NB4 (cell line): ENCODE results near the gene PROM1.

Experiments used
- DNase-seq: peaks from one replicate; pipeline ENCODE4 v3.0.0; 2010; ENCODE audit warnings: low read depth
- H3K4me3 ChIP-seq: one replicate; pipeline ENCODE4 v1.5.1; 2011; ENCODE audit warnings: mild to moderate bottlenecking, low read depth, low read length, moderate library complexity
- MYC ChIP-seq: IDR thresholded peaks from 2 replicates; pipeline ENCODE4 v1.6.1; 2011; ENCODE audit warnings: low read depth, low read length
- POLR2A ChIP-seq: IDR thresholded peaks from 2 replicates; pipeline ENCODE4 v1.6.1; 2011; ENCODE audit warnings: mild to moderate bottlenecking; ENCODE audit not compliant: insufficient read length; ENCODE audit errors: extremely low read depth
- TF ChIP-seq, protein P1 (sequence below): IDR thresholded peaks from 2 replicates; pipeline ENCODE4 v1.6.1; 2011; ENCODE audit warnings: low read depth, low read length
- TF ChIP-seq, protein P2 (sequence below): IDR thresholded peaks from one replicate; pipeline ENCODE4 v1.5.1; 2012; ENCODE audit warnings: low read depth, low read length

Gene PROM1

GRCh38 chr4:15935504-15936402, 148.1 kb downstream of the PROM1 start:
- H3K4me3 ChIP-seq: no peak overlapping the region
- DNase-seq: no peak
- TF ChIP-seq MYC (no peak), POLR2A (no peak)
- TF ChIP-seq, protein P1, sequence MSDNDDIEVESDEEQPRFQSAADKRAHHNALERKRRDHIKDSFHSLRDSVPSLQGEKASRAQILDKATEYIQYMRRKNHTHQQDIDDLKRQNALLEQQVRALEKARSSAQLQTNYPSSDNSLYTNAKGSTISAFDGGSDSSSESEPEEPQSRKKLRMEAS: no peak
- TF ChIP-seq, protein P2, sequence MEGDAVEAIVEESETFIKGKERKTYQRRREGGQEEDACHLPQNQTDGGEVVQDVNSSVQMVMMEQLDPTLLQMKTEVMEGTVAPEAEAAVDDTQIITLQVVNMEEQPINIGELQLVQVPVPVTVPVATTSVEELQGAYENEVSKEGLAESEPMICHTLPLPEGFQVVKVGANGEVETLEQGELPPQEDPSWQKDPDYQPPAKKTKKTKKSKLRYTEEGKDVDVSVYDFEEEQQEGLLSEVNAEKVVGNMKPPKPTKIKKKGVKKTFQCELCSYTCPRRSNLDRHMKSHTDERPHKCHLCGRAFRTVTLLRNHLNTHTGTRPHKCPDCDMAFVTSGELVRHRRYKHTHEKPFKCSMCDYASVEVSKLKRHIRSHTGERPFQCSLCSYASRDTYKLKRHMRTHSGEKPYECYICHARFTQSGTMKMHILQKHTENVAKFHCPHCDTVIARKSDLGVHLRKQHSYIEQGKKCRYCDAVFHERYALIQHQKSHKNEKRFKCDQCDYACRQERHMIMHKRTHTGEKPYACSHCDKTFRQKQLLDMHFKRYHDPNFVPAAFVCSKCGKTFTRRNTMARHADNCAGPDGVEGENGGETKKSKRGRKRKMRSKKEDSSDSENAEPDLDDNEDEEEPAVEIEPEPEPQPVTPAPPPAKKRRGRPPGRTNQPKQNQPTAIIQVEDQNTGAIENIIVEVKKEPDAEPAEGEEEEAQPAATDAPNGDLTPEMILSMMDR: no peak

DNA sequence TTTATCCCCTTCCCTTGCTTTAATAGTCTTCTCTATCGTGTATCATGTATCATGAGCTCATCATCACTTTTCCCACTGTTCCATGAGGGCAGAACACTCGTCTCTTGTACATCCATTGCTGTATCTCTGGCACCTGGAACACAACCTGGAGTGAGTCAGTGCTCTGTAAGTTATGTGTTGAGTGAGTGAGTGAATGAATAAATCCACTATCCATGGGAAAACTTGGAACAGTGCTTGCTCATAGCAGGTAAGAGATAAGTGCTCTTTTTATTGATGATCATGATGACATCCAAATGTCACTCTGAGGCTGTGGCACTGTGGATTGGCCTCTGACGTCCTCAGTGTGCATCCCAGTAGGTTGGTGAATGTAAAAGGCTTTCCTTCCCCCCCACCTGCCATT, 149.6 kb downstream of the PROM1 start:
- H3K4me3 ChIP-seq: no peak overlapping the region
- TF ChIP-seq, protein P2: no peak
- TF ChIP-seq, protein P1: no peak
- TF ChIP-seq MYC (no peak), POLR2A (no peak)

DNA sequence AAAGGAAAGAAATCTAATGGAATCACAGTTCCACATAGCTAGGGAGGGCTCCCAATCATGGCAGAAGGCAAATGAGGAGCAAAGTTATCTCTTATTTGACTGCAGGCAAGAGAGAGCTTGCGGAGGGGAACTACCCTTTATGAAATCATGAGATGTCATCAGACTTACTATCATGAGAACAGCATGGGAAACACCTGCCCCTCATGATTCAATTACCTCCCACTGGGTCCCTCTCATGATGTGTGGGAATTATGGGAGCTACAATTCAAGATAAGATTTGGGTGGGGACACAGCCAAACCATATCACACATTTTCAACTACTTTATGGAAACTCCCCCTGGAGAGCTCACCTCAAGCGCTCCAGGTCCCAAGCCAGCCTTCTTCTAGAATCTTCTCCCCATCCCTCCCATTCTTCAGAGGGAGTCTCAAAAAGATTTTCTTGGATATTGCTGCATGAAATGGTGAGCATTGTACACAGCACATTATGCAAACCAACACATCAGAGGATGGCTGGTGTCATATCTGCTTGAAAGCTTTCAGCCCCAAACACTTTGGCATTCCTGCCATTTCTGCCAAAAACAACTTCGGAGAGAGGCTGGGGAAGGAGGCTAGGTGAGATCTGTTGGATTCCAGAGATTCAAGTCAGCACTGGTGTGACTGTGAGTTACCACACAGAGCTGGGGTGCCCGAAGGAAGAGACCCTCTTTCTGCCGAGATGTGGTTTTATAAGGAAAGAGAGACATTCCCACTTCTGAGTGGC, 152.2 kb downstream of the PROM1 start:
- no peak overlapping the region for H3K4me3 ChIP-seq
- no peak for DNase-seq
- TF ChIP-seq POLR2A (no peak), MYC (no peak)
- TF ChIP-seq, protein P1: no peak
- TF ChIP-seq, protein P2: no peak

More for the DNA sequence above, 149.6 kb downstream of the PROM1 start:
- no peak for DNase-seq

- H3K4me3 ChIP-seq: no peak overlapping the region
- no peak for TF ChIP-seq MYC
- TF ChIP-seq POLR2A: no peak
- peak; percentile 26 for DNase-seq
These were observed 153.5 kb downstream of the PROM1 start for GRCh38 chr4:15930314-15930713.

DNA sequence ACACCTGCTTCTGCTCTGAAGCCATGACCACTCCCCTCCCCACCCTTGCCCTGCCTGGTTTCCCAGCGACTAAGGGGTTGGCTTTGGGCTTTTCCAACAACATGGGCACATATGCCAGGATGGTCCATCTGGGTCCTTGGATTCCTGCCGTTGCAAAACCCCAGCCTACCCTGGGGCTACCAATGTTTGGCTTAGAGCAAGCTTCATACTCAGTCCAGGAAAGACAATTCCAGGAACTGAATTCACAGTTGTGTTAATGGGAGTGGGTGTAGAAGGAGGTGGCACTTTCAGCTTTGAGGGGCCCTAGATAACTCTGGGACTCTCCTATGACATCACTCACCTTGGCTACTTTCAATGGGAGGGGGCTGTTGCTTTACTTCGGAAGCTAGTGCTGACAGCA, 154.3 kb downstream of the PROM1 start:
- no peak overlapping the region for H3K4me3 ChIP-seq
- TF ChIP-seq, protein P2: no peak
- TF ChIP-seq MYC (no peak), POLR2A (no peak)
- TF ChIP-seq, protein P1: no peak
- DNase-seq: no peak

DNA sequence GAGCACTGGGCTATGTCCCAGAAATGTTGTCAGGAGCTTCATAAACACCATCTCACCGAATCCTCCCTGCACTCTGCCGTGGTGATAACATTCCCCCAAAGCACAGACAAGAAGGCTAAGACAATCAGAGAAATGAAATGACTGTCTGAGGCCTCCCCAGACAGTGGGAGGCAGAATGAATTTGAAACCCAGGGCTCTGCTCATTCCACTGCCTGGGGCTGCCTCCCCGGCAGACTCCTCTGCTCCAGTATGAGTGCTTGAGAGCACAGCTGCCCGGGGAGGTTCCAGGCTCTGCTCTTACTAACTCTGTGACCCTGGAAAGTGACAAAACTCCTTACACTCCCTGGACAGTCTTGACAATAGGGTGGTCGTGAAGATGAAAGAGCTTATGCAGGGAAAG, 154.9 kb downstream of the PROM1 start:
- TF ChIP-seq, protein P1: no peak
- TF ChIP-seq, protein P2: no peak
- no peak for TF ChIP-seq MYC
- TF ChIP-seq POLR2A: no peak
- DNase-seq: no peak
- H3K4me3 ChIP-seq: no peak overlapping the region
